Measurements from ENCODE around the gene DDB1. TPM values are rescaled to one million over a fixed set of nuclear protein-coding genes. Genes with fewer than 3 reads are reported as not detected.

The DDB1 gene
- total and polyA plus RNA-seq, 2 of the 13 experiments (the other 11 are each of a cell fraction or from before 2014, with no cell fraction given): 217 to 266 TPM

GRCh38 chr11:61294717-61295595 lies 37.9 kb downstream of the DDB1 start, which contains the start of gene VWCE (continued):
- TF ChIP-seq ARID5B (CRISPR knock-in tag; IDR thresholded peaks at IDR 0.05): peak; percentile 60
- TF ChIP-seq ZNF747 (CRISPR knock-in tag; IDR thresholded peaks at IDR 0.05; ENCODE audit: borderline replicate concordance): peak; percentile 84; the same call in 1 of the 2 replicates
- TF ChIP-seq RORA (CRISPR knock-in tag; IDR thresholded peaks at IDR 0.05): no peak
- TF ChIP-seq, protein P1, sequence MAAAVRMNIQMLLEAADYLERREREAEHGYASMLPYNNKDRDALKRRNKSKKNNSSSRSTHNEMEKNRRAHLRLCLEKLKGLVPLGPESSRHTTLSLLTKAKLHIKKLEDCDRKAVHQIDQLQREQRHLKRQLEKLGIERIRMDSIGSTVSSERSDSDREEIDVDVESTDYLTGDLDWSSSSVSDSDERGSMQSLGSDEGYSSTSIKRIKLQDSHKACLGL (CRISPR knock-in tag; IDR thresholded peaks at IDR 0.05): 0 out of 2 replicates have a peak, but pooled peaks have one; percentile 10
- 0 out of 2 replicates have a peak, but pooled peaks have one; percentile 13 for TF ChIP-seq GATAD2A (CRISPR knock-in tag; IDR thresholded peaks at IDR 0.05)
- TF ChIP-seq, protein P2, sequence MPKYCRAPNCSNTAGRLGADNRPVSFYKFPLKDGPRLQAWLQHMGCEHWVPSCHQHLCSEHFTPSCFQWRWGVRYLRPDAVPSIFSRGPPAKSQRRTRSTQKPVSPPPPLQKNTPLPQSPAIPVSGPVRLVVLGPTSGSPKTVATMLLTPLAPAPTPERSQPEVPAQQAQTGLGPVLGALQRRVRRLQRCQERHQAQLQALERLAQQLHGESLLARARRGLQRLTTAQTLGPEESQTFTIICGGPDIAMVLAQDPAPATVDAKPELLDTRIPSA (CRISPR knock-in tag; IDR thresholded peaks at IDR 0.05; ENCODE audit: borderline replicate concordance): peak; percentile 76; the same call in 1 of the 2 replicates
- no peak for TF ChIP-seq GMEB1 (CRISPR knock-in tag; IDR thresholded peaks at IDR 0.05; ENCODE audit: borderline replicate concordance)
- TF ChIP-seq SP2 (CRISPR knock-in tag; IDR thresholded peaks at IDR 0.05): peak; percentile 47; the same call in 1 of the 2 replicates
- peak; percentile 21; the same call in 1 of the 2 replicates for TF ChIP-seq NFKB2 (CRISPR knock-in tag; IDR thresholded peaks at IDR 0.05; ENCODE audit: borderline replicate concordance)
- no peak for TF ChIP-seq MED8 (CRISPR knock-in tag; IDR thresholded peaks at IDR 0.05; ENCODE audit: insufficient replicate concordance)
- no peak for TF ChIP-seq EEA1 (CRISPR knock-in tag; IDR thresholded peaks at IDR 0.05; ENCODE audit: borderline replicate concordance)
- TF ChIP-seq NFE2 (CRISPR knock-in tag; IDR thresholded peaks at IDR 0.05): no peak
- peak; percentile 46; the same call in 1 of the 2 replicates for TF ChIP-seq ZBTB3 (CRISPR knock-in tag; IDR thresholded peaks at IDR 0.05; ENCODE audit: borderline replicate concordance, low read depth)
- no peak for TF ChIP-seq SPEN (CRISPR knock-in tag; IDR thresholded peaks at IDR 0.05; ENCODE audit: low read depth)
- TF ChIP-seq CHD2 (IDR thresholded peaks at IDR 0.05; ENCODE audit: low read depth, low read length): no peak
- peak; percentile 36; the same call in 1 of the 2 replicates for TF ChIP-seq CHD4 (IDR thresholded peaks at IDR 0.05; ENCODE audit: borderline replicate concordance, low read length)
- TF ChIP-seq ZMYM3 (CRISPR knock-in tag; IDR thresholded peaks at IDR 0.05): no peak
- peak; percentile 80; the same call in 1 of the 2 replicates for TF ChIP-seq ZSCAN20 (CRISPR knock-in tag; IDR thresholded peaks at IDR 0.05; ENCODE audit: borderline replicate concordance)
- no peak for TF ChIP-seq MTF2 (CRISPR knock-in tag; IDR thresholded peaks at IDR 0.05; ENCODE audit: borderline replicate concordance)
- TF ChIP-seq MIXL1 (CRISPR knock-in tag; IDR thresholded peaks at IDR 0.05): no peak
- TF ChIP-seq POLR2G (IDR thresholded peaks at IDR 0.05; ENCODE audit: low read depth, low read length): peak; percentile 89
